HCT116 (cell line): ENCODE data around the gene HTT-AS. TPM values are rescaled to one million over a fixed set of nuclear protein-coding genes. Genes with fewer than 3 reads are reported as not detected.

Experiments used
- ATAC-seq: fragments of 200-7000 bp; cut with Tn5 transposase; 2 replicates; pipeline ENCODE4 v1.9.1; 2020; ENCODE audit warnings: mild to moderate bottlenecking, moderate library complexity
- BruUV-seq: library from RNA; stranded (reverse); fragments of 400-500 nt; replicated peaks from 2 replicates; lab custom pipeline; 2021; lab: Mats Ljungman, UMichigan
- CTCF ChIA-PET: fragments of 300-600 bp; sonication (Branson Sonifier 250); formaldehyde crosslinking; loops from one replicate; lab custom pipeline; 2021; ENCODE audit warnings: antibody characterized with exemption; lab: Charles Lee
- POLR2A ChIA-PET: fragments of 300-600, 350-600 bp; sonication (Branson Sonifier 250); formaldehyde crosslinking; loops from one replicate; lab custom pipeline; 2021; ENCODE audit warnings: antibody characterized with exemption; lab: Charles Lee
- RAD21 ChIA-PET, 2 experiments: fragments of 300-600 bp; sonication (Branson Sonifier 250); formaldehyde crosslinking; loops; one replicate each; lab custom pipeline; 2023; ENCODE audit warnings: low total read pairs in 2 of 2; ENCODE audit not compliant: uncharacterized antibody in 2 of 2, unreplicated experiment in 2 of 2, low non-redundant PET in 1 of 2; lab: Charles Lee
- DNase-seq: peaks from one replicate; pipeline ENCODE4 v3.0.0-alpha.2; 2010; ENCODE audit warnings: low read depth, low spot score
- H2AFZ ChIP-seq: fragments of 200-600 bp; shearing (Covaris generic), sonication (generic); 2 replicates; pipeline ENCODE4 v1.6.1; 2017; ENCODE audit warnings: low read depth, mixed run types, mixed read lengths, antibody characterized with exemption, low read length; ENCODE audit not compliant: poor library complexity, severe bottlenecking
- H3K27ac ChIP-seq: 2 replicates; pipeline ENCODE4 v1.5.1; 2012; ENCODE audit warnings: low read depth, low read length
- H3K27me3 ChIP-seq: fragments of 200-600 bp; sonication (generic); 2 replicates; pipeline ENCODE4 v1.6.1; 2016; ENCODE audit warnings: mixed run types, low read length, mixed read lengths; ENCODE audit not compliant: insufficient read depth
- H3K36me3 ChIP-seq, 2 experiments: fragments of 200-500 bp in 1 of 2; fragments of 200-600 bp in 1 of 2; sonication (Bioruptor generic) in 1 of 2; sonication (generic) in 1 of 2; 2 replicates each; pipeline versions ENCODE4 v1.5.1 to v1.6.1; 2014 to 2016; ENCODE audit warnings: low read length in 2 of 2, inconsistent platforms in 1 of 2, mixed read lengths in 1 of 2, mixed run types in 1 of 2; ENCODE audit not compliant: insufficient read depth in 2 of 2, control insufficient read depth in 1 of 2
- H3K4me1 ChIP-seq, 2 experiments: fragments of 200-600 bp in 1 of 2; sonication (generic) in 1 of 2; 2 replicates each; pipeline versions ENCODE4 v1.5.1 to v1.6.1; 2012 to 2017; ENCODE audit warnings: low read length in 2 of 2, inconsistent platforms in 1 of 2, mild to moderate bottlenecking in 1 of 2, mixed read lengths in 1 of 2, mixed run types in 1 of 2, moderate library complexity in 1 of 2; ENCODE audit not compliant: insufficient read depth in 2 of 2, control insufficient read depth in 1 of 2
- H3K4me2 ChIP-seq: fragments of 200-600 bp; sonication (generic); 2 replicates; pipeline ENCODE4 v1.6.1; 2017; ENCODE audit warnings: mixed run types, low read length, mixed read lengths
- H3K4me3 ChIP-seq, 2 experiments: fragments of 200-600 bp in 1 of 2; sonication (generic) in 1 of 2; replicated peaks in 1 of 2; 2 replicates each; pipeline ENCODE4 v1.5.1; 2011 to 2016; ENCODE audit warnings: low read length in 2 of 2, control low read depth in 1 of 2, low read depth in 1 of 2, mild to moderate bottlenecking in 1 of 2, mixed read lengths in 1 of 2, mixed run types in 1 of 2
- H3K79me2 ChIP-seq: fragments of 200-600 bp; sonication (generic); 2 replicates; pipeline ENCODE4 v1.6.1; 2017; ENCODE audit warnings: mild to moderate bottlenecking, mixed run types, low read length, moderate library complexity, mixed read lengths; ENCODE audit not compliant: insufficient read depth
- H3K9ac ChIP-seq: fragments of 200-600 bp; sonication (generic); 2 replicates; pipeline ENCODE4 v1.6.1; 2016; ENCODE audit warnings: low read length, mixed read lengths
- H3K9me2 ChIP-seq: fragments of 200-600 bp; sonication (generic), shearing (Covaris generic); 2 replicates; pipeline ENCODE4 v1.6.1; 2017; ENCODE audit warnings: mixed run types, mild to moderate bottlenecking, moderate library complexity; ENCODE audit not compliant: insufficient read depth
- H3K9me3 ChIP-seq, 2 experiments: fragments of 200-500 bp in 1 of 2; fragments of 200-600 bp in 1 of 2; sonication (Bioruptor generic) in 1 of 2; sonication (generic) in 1 of 2; 2 replicates each; pipeline ENCODE4 v1.6.1; 2014 to 2017; ENCODE audit warnings: low read length in 2 of 2, mixed read lengths in 2 of 2, inconsistent platforms in 1 of 2, low read depth in 1 of 2, mild to moderate bottlenecking in 1 of 2, mixed run types in 1 of 2, moderate library complexity in 1 of 2; ENCODE audit not compliant: control insufficient read depth in 1 of 2, insufficient read depth in 1 of 2
- H4K20me1 ChIP-seq: fragments of 200-600 bp; sonication (generic), shearing (Covaris generic); 2 replicates; pipeline ENCODE4 v1.6.1; 2017; ENCODE audit warnings: mixed run types, mild to moderate bottlenecking, moderate library complexity; ENCODE audit not compliant: insufficient read depth
- ATF3 ChIP-seq: IDR thresholded peaks from 2 replicates; pipeline ENCODE4 v1.6.1; 2012
- CBX3 ChIP-seq: IDR thresholded peaks from 2 replicates; pipeline ENCODE4 v1.6.1; 2012; ENCODE audit warnings: low read depth
- CEBPB ChIP-seq: IDR thresholded peaks from 2 replicates; pipeline ENCODE4 v1.6.1; 2012; ENCODE audit warnings: low read depth
- CTCF ChIP-seq, 3 experiments: fragments of 200-600 bp in 1 of 3; sonication (generic) in 1 of 3; IDR thresholded peaks in 2 of 3; conservative IDR thresholded peaks in 1 of 3; 2 replicates each; pipeline ENCODE4 v1.5.1; 2012 to 2017; ENCODE audit warnings: low read depth in 2 of 3, low read length in 2 of 3, antibody characterized with exemption in 1 of 3, borderline replicate concordance in 1 of 3, control low read depth in 1 of 3, mild to moderate bottlenecking in 1 of 3, mixed read lengths in 1 of 3, mixed run types in 1 of 3, moderate library complexity in 1 of 3; ENCODE audit not compliant: insufficient read depth in 1 of 3
- EGR1 ChIP-seq: IDR thresholded peaks from 2 replicates; pipeline ENCODE4 v1.6.1; 2012; ENCODE audit warnings: low read depth
- ELF1 ChIP-seq: IDR thresholded peaks from 2 replicates; pipeline ENCODE4 v1.6.1; 2012; ENCODE audit warnings: low read depth, borderline replicate concordance
- FOSL1 ChIP-seq: IDR thresholded peaks from 2 replicates; pipeline ENCODE4 v1.6.1; 2012; ENCODE audit warnings: low read depth
- JUND ChIP-seq: IDR thresholded peaks from 2 replicates; pipeline ENCODE4 v1.6.1; 2012
- MAX ChIP-seq: IDR thresholded peaks from 2 replicates; pipeline ENCODE4 v1.6.1; 2012
- POLR2A ChIP-seq: IDR thresholded peaks from 2 replicates; pipeline ENCODE4 v1.7.0; 2011; ENCODE audit warnings: borderline replicate concordance; ENCODE audit not compliant: insufficient read depth, insufficient read length; ENCODE audit errors: extremely low read depth
- POLR2AphosphoS5 ChIP-seq: IDR thresholded peaks from 2 replicates; pipeline ENCODE4 v1.6.1; 2011; ENCODE audit warnings: mild to moderate bottlenecking, low read depth, low read length, moderate library complexity
- RAD21 ChIP-seq: IDR thresholded peaks from 2 replicates; pipeline ENCODE4 v1.6.1; 2012; ENCODE audit warnings: low read depth, mild to moderate bottlenecking
- REST ChIP-seq: IDR thresholded peaks from 2 replicates; pipeline ENCODE4 v1.6.1; 2012; ENCODE audit warnings: low read depth
- SP1 ChIP-seq: IDR thresholded peaks from 2 replicates; pipeline ENCODE4 v1.6.1; 2012; ENCODE audit warnings: low read depth
- SRF ChIP-seq: IDR thresholded peaks from 2 replicates; pipeline ENCODE4 v1.6.1; 2012; ENCODE audit warnings: low read depth
- YY1 ChIP-seq: IDR thresholded peaks from 2 replicates; pipeline ENCODE4 v1.6.1; 2011; ENCODE audit warnings: low read length, low read depth, moderate library complexity, mild to moderate bottlenecking; ENCODE audit not compliant: insufficient replicate concordance; ENCODE audit errors: extremely low read depth
- ZBTB33 ChIP-seq: IDR thresholded peaks from 2 replicates; pipeline ENCODE4 v1.6.1; 2011; ENCODE audit warnings: mild to moderate bottlenecking, low read length, moderate library complexity; ENCODE audit not compliant: insufficient replicate concordance; ENCODE audit errors: extremely low read depth
- ZFX ChIP-seq: fragments of 450-650 bp; IDR thresholded peaks from 2 replicates; pipeline ENCODE4 v1.6.1; 2017
- ZNF274 ChIP-seq: fragments of 200-500 bp; sonication (Bioruptor generic); IDR thresholded peaks from 2 replicates; pipeline ENCODE4 v1.6.1; 2014; ENCODE audit warnings: mild to moderate bottlenecking, low read depth, low read length, inconsistent platforms
- intact Hi-C: fragments of 100-400 bp; cut with micrococcal nuclease; formaldehyde crosslinking; loops from 2 replicates; pipeline ENCODE4 v1.10.0; 2022
- total RNA-seq: library from RNA; stranded (reverse); gene quantifications from one replicate; pipeline ENCODE4 v1.2.1, GENCODE V29; 2021; ENCODE audit not compliant: unreplicated experiment

HTT-AS gene
- total RNA-seq, 1 experiment from 2014 or later, result not detected

GRCh38 chr4:3040452-3041191 is 33.7 kb downstream of the HTT-AS start:
- DNase-seq (no peak), ATAC-seq (no peak)
- H3K27me3 ChIP-seq, result no peaks in the 10 kb centered on the region
- ChIA-PET RAD21 (no interaction called here), CTCF (no interaction called here), POLR2A (no interaction called here)
- no peaks in the 10 kb centered on the region for H3K36me3 ChIP-seq
- H3K4me1 ChIP-seq, result peaks cover 0 to 10% of the 10 kb centered on the region in 2 experiments; a peak in 2 of 4 replicates
- H2AFZ ChIP-seq, result no peak overlapping the region
- no peak overlapping the region for H3K4me2 ChIP-seq
- no peak overlapping the region for H3K4me3 ChIP-seq
- no peaks in the 10 kb centered on the region for H3K9me3 ChIP-seq
- H3K9me2 ChIP-seq, result no peaks in the 10 kb centered on the region
- H3K9ac ChIP-seq, result no peak overlapping the region
- BruUV-seq, result no TSS peak
- TF ChIP-seq ZNF274 (no peak), EGR1 (no peak), FOSL1 (no peak), ZFX (no peak), POLR2A (no peak), MAX (no peak), SP1 (no peak), ATF3 (no peak), CEBPB (no peak), ZBTB33 (no peak), CBX3 (no peak), YY1 (no peak), ELF1 (no peak), CTCF (IDR thresholded peaks at IDR 0.05 in 2 of 3, conservative IDR thresholded peaks at IDR 0.05 in 1 of 3; ENCODE audit: borderline replicate concordance in 1 of 3, insufficient read depth in 1 of 3, low read depth in 2 of 3, low read length in 2 of 3) (no peak), JUND (no peak), RAD21 (no peak), REST (no peak), POLR2AphosphoS5 (no peak), SRF (no peak)
- intact Hi-C loops, result no loop called here
- H4K20me1 ChIP-seq, result no peaks in the 10 kb centered on the region
- H3K79me2 ChIP-seq, result no peaks in the 10 kb centered on the region
- H3K27ac ChIP-seq, result no peak overlapping the region
